GM19455 (cell line): ENCODE measurements around the gene NFATC4.

ENCODE experiments used
- ATAC-seq: cut with Tn5 transposase; IDR thresholded peaks from one replicate; pipeline ENCODE4 v1.9.1; 2021; ENCODE audit not compliant: unreplicated experiment

The NFATC4 gene

GRCh38 chr14:24407608-24408325 lies 39.8 kb downstream of the NFATC4 start:
- no peak for ATAC-seq

DNA sequence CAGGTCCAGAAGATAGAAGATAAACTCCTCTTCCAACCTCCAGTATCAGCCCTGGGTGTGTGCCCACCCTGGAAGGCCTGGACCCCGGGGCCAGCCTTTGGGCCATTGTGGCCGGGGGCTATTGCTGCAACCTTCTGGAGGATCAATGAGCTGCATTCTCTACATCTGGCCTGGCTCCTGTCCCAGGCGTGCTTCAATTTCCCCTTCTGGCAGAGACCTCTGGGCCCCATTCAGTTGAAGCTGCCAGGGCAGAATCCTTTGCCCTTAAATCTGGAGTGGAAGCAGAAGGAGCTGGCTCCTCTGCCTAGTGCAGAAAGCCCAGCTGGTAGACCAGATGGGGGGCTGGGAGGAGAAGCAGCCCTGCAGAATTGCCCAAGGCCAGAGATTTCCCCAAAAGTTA lies 40.8 kb downstream of the NFATC4 start:
- ATAC-seq: no peak

DNA sequence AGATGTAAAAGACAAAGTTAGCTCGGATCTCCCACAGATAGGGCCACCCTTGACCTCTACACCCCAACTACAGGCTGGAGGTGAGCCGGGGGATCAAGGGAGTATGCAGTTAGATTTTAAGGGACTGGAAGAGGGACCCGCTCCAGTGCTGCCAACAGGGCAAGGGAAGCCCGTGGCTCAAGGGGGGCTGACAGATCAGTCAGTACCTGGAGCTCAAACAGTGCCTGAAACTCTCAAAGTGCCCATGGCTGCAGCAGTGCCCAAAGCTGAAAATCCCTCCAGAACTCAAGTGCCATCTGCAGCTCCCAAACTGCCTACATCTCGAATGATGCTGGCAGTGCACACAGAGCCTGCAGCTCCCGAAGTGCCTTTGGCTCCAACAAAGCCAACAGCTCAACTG lies 41.2 kb downstream of the NFATC4 start:
- ATAC-seq: no peak

GRCh38 chr14:24409956-24410355 lies 42.0 kb downstream of the NFATC4 start:
- no peak for ATAC-seq

DNA sequence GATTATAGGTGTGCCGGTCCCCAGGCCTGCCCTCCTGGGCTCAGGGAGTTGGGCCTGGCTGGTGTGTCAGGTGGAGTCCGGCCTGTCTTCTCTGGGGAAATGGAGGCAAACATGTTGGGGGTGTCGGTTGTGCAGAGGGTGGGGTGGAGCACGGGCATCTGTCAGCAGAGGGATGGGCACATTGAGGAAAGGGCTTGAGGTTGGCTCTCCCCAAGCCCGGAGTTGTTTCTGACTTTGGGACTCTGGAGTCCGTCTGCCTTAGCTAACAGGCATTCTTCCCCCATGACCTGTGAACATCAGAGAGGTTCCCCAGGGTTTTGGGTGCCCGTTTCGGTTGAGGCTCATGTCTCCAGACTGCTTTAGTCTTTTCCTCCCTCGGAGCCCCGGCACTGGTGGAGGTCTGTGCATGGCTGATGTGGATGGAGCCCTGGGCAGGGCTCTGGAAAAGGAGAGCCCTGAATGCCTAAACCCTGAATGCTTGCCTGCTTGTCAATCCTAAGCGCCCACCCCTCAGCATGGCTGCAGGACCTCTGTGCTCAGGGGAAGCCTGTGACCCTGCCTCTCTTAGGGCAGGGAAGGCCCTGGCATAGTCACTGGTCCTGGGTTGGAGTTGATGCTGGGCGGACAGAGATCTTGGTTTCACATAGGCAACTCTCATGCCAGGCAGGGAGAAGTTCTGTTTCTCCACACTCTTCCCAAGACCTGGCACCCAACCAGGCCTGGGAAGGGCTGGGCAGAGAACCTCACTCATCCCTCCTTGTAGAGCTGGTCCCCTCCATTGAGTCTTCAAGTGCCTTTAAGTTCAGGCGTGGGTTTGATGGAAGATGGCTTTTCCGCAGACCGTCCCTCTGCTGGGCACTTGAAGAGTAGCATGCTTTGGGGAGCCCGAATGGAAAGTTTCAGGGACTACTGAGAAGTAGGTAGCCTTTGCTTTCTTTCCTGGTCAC lies 43.7 kb downstream of the NFATC4 start:
- ATAC-seq: no peak

- ATAC-seq: no peak
These were observed 46.1 kb downstream of the NFATC4 start for GRCh38 chr14:24414077-24414476.

DNA sequence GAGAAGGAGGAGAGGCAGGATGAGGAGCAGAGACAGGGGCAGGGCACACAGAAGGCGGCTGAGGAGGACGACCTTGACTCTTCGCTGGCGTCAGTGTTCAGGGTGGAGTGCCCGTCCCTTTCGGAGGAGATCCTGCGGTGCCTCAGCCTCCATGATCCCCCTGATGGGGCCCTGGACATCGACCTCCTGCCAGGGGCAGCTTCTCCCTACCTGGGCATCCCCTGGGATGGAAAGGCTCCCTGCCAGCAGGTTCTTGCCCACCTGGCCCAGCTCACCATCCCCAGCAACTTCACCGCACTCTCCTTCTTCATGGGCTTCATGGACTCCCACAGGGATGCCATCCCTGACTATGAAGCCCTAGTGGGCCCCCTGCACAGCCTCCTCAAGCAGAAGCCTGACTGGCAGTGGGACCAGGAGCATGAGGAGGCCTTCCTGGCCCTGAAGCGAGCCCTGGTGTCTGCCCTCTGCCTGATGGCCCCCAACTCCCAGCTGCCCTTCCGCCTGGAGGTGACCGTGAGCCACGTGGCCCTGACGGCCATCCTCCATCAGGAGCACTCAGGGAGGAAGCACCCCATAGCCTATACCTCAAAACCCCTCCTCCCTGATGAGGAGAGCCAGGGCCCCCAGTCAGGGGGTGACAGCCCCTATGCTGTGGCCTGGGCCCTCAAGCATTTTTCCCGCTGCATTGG lies 46.9 kb downstream of the NFATC4 start:
- ATAC-seq: no peak

DNA sequence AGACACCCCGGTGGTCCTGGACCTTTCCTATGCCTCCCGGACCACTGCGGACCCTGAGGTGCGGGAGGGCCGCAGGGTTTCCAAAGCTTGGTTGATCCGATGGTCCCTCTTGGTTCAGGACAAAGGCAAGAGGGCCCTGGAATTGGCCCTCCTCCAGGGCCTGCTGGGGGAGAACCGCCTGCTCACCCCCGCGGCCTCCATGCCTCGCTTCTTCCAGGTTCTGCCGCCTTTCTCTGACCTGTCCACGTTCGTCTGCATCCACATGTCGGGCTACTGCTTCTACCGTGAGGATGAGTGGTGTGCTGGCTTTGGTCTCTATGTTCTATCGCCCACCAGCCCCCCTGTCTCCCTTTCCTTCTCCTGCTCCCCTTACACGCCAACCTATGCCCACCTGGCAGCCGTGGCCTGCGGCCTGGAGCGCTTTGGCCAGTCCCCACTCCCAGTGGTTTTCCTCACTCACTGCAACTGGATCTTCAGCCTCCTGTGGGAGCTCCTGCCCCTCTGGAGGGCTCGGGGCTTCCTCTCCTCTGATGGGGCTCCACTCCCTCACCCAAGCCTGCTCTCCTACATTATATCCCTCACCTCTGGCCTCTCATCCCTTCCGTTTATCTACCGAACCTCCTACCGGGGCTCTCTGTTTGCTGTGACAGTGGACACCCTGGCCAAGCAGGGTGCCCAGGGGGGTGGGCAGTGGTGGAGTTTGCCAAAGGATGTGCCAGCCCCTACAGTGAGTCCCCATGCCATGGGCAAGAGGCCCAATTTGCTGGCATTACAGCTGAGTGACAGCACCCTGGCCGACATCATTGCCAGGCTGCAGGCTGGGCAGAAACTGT lies 47.7 kb downstream of the NFATC4 start:
- no peak for ATAC-seq

DNA sequence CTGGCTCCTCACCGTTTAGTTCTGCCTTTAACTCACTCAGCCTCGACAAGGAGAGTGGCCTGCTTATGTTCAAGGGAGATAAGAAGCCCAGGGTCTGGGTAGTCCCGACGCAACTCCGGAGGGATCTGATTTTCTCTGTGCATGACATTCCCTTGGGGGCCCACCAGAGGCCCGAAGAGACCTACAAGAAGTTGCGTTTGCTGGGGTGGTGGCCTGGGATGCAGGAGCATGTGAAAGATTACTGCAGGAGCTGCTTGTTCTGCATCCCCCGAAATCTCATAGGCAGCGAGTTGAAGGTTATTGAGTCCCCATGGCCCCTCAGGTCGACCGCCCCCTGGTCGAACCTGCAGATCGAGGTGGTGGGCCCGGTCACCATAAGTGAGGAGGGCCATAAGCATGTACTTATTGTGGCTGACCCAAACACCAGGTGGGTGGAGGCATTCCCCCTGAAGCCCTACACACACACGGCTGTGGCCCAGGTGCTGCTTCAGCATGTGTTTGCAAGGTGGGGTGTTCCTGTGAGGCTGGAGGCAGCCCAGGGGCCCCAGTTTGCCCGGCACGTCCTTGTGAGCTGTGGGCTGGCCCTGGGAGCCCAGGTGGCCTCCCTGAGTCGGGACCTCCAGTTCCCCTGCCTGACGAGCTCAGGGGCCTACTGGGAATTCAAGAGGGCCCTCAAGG lies 48.4 kb downstream of the NFATC4 start:
- no peak for ATAC-seq

DNA sequence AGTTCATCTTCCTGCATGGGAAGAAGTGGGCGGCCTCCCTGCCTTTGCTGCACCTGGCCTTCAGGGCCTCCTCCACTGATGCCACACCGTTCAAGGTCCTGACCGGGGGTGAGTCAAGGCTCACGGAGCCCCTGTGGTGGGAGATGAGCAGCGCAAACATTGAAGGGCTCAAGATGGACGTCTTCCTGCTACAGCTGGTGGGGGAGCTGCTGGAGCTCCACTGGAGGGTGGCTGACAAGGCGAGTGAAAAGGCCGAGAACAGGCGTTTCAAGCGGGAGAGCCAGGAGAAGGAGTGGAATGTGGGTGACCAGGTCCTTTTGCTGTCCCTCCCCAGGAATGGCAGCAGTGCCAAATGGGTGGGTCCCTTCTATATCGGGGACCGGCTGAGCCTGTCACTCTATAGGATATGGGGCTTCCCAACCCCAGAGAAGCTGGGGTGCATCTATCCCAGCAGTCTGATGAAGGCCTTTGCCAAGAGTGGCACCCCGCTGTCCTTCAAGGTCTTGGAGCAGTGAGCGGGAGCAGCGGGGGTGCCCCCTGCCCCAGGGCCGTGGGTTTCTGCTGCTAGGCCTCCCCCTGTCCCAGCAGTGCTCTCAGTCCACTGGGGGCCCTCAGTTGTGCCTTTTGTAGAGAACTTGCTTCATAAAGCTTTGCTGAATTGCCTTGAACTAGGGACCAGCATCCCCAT lies 49.1 kb downstream of the NFATC4 start:
- no peak for ATAC-seq

- ATAC-seq: no peak
These were observed 50.0 kb downstream of the NFATC4 start for GRCh38 chr14:24417832-24418491.

GRCh38 chr14:24418492-24418873 lies 50.5 kb downstream of the NFATC4 start:
- ATAC-seq: no peak

GRCh38 chr14:24422261-24422660 lies 54.3 kb downstream of the NFATC4 start:
- ATAC-seq: no peak

DNA sequence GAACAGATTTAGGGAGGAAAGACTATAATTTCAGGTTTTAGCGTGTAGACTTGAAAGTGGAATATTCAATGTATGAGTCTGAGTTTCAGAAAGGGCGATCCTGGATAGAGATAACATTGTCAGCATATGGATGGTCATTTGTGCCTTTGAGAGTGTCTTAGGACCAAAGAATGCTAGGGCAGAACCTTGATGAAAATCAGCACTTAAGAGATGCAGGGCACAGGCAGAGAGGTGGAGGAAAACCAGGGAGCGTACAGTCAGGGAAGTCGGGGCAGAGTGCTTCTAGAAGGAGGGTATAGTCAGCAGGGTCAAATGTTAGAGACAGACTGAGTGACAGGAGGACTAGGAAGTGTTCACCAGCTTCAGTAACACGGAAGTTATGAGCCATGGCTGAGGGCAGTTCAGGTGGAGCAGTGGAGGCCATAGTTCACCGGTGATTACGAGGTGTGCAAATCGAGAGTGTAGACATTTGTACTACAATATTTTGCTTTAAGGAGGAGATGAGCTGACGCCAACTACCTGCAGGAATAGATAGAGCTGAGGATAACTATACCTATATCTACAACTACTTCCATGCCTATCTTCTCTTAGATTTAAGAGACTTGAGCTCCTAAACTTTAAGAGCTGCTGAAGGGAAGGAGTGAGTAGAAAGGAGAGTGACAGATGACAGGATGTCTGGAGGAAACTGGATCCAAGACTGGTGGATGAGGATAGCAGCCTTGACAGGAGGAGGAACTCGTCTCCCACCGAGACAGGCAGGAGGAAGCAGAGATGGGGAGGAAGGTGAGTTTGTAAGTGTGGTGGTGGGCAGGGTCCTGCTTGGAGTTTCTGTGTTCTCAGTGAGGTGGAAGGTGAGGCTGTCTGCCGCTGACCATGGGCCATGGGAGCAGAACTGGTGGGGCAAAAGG lies 55.0 kb downstream of the NFATC4 start:
- no peak for ATAC-seq

DNA sequence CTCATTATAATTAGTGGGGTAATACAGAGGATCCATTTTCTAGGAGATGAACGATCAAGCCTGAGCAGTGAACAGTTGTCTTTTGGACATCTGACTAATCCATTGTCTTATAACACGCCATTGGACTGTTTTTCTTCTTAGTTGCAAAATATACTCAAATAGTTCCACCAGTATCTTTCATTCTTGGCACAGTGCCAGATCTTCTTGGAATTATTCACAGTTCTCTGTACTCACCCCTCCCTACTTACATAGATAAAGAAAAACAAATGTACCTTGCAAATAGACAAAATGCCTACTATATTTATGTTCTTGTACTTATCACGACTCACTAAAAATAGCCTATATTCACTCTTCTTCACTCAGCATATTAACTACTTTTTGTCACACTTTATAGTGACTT lies 57.7 kb downstream of the NFATC4 start:
- ATAC-seq: no peak

- ATAC-seq: no peak
These were observed 58.3 kb downstream of the NFATC4 start for GRCh38 chr14:24426150-24426911.

- no peak for ATAC-seq
These were observed 59.0 kb downstream of the NFATC4 start for GRCh38 chr14:24426912-24427536.
